RPMI7951 (cell line): ENCODE results near the gene ASCL1. TPM values are rescaled to one million over a fixed set of nuclear protein-coding genes. Genes with fewer than 3 reads are reported as not detected.

Experiments used
- DNase-seq: peaks from one replicate; pipeline ENCODE4 v3.0.0-alpha.2; 2012; ENCODE audit warnings: low read depth
- total RNA-seq: library from RNA; depleted of rRNA; stranded (reverse); fragments of >200 nt; shearing (Covaris generic); gene quantifications from 2 replicates; pipeline ENCODE4 v1.2.3, GENCODE V29; 2014; rRNA removed

Gene ASCL1
- not detected in 2 replicates for total RNA-seq

DNA sequence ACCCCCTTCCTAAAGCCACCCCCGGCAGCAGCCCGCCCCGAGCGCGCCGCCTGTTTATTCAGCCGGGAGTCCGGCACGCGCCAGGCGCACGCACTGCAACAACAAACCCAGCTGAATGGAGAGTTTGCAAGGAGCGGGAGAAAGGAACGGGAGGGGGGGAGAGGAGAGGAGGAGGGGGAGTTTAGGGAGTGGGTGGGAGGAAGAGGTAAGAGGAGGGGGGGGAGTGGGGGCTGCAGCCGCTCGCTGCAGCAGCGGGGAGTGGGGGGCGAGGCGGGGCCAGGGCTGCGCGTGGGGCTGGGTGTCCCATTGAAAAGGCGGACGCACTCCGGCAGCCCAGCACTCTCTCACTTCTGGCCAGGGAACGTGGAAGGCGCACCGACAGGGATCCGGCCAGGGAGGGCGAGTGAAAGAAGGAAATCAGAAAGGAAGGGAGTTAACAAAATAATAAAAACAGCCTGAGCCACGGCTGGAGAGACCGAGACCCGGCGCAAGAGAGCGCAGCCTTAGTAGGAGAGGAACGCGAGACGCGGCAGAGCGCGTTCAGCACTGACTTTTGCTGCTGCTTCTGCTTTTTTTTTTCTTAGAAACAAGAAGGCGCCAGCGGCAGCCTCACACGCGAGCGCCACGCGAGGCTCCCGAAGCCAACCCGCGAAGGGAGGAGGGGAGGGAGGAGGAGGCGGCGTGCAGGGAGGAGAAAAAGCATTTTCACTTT is at the start of gene ASCL1:
ASCL1 (plus strand) TSS at position 336 of the 712 bp plus-strand sequence. CDS start 571 bp downstream, outside the sequence.
- peak; percentile 3 for DNase-seq

DNA sequence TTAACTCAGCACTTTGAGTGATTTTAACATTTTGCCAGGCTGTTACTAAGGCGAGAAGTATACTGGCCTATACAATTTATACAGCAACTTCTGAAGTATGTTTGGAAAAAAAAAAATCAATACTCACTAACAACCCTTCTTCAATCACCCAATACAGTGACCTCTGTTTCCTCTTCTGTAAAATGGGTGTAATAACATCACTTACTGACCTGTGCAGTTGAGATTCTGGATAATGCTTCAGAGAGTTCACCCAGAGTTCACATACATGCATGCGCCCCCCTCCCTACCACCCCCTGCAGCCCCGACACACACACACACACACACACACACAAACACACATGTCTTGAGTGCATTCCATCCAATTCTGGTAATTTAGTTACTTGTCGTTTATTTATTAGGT is 49.6 kb upstream of the ASCL1 start:
- no peak for DNase-seq

- no peak for DNase-seq
These were observed 47.3 kb upstream of the ASCL1 start for GRCh38 chr12:102910137-102910536.

DNA sequence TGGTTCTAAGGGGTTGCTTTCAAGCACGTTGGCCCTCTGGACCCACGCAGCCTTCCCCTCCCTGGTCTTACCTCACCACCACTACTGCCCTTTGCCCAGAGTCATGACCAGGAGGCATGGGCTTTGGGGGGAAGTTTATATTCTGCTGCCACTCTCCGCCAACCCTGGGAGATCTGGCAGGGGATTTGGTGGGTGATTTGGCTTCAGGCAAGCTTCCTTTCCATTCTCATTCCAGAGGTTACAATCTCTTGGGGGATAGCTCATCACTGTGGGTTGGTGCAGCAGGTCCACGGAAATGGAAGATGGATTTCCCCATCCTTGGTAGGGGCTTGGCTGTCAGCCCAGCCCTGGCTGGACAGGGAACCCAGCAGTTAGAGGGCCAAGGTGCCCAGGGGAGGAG is 46.7 kb upstream of the ASCL1 start:
- no peak for DNase-seq

- no peak for DNase-seq
These were observed 46.2 kb upstream of the ASCL1 start for GRCh38 chr12:102911320-102911719.

GRCh38 chr12:102912258-102912657 is 45.2 kb upstream of the ASCL1 start:
- no peak for DNase-seq

DNA sequence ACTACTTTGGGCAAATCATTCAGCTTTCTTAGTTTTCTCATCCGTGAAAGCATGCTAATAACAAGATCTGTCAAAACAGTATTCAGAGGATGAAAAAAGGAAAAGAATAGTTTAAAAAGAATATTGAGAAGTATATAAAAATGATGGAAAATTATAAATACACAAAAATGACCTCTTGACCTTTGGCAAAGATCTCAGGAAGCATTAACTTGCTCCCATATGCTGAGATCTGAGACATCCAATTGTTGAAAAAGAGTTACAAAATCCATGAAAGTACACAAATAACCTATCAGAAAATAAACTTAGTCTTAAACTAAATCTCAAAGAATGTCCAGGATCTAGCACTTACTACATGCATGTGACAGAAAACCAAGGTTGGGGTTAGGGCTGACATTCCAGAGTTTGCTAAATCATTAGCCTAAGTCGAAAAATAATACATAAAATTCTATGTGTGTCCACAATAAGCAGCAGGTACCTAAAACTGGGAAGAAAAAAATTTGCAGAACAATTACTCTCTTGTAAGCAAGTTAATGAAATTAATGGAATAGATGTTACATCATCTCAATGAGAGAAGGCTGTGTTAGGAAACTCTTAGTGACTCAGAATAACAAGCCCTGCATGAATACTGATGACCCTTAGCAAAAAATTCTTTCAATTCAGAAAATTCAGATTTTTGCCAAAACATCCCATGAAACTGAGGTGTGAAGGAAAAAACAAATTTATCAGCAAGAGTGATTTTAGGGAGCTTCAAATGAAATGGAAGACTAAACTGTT is 43.8 kb upstream of the ASCL1 start:
- DNase-seq = no peak

DNA sequence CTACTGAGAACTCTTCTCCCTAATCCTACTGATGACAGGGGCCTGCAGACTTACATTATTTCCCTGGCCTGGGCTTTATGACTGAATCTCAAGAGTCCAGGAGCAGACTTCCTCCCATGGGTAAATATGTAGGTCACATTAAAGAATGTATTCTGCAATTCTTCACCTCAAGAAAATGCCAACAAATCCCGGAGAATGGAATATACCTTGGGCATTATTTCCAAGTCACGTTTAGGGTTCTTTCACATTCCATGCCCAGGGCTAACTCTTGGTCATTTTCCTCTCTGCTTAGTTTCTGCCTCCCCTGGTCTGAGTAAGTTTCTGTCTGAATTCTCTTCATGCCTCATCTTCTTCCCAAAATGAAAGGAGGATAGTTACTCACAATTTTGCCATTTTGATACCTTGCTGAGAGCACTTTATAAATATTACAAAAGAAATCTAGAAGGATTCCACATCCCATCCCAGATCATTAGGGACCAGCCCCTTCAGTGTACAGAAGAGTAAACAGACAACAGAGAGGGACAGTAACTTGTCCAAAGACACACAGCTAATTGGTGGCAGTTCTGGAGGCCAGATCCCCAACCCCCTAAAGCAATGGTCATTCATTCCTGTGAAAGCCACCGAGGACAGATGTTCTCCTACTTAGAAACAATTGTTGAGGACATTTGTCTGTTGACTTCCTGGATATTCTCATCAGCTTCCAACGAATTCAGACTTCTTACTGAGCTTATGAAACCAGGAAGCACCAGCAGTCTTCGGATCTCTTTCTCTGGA is 41.0 kb upstream of the ASCL1 start:
- no peak for DNase-seq

GRCh38 chr12:102917026-102917787 is 40.3 kb upstream of the ASCL1 start, which contains the start of gene PAH:
PAH (minus strand) TSS chr12:102917244; CDS start chr12:102917130, 114 bp downstream.
- DNase-seq = no peak

DNA sequence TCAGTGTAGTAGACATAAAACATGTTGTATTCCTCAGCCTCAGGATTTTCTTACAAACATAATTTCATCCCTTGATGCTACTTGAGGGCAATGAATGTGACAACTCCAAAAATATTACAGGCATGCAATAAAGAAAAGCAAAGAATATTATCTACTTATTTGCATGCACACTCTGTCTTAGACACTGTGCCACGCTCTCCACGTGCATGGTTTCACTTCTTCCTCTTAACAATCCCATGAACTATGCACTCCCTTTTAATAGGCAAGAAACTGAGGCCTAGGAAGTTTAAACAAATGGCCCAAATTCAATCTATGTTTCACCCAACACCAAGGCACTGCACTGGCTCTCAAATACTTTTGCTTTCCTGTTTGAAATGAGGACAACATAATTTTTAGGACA is 38.6 kb upstream of the ASCL1 start:
- no peak for DNase-seq

- DNase-seq = no peak
These were observed 37.2 kb upstream of the ASCL1 start for GRCh38 chr12:102920271-102920670.

- no peak for DNase-seq
These were observed 36.2 kb upstream of the ASCL1 start for GRCh38 chr12:102921240-102921639.

DNA sequence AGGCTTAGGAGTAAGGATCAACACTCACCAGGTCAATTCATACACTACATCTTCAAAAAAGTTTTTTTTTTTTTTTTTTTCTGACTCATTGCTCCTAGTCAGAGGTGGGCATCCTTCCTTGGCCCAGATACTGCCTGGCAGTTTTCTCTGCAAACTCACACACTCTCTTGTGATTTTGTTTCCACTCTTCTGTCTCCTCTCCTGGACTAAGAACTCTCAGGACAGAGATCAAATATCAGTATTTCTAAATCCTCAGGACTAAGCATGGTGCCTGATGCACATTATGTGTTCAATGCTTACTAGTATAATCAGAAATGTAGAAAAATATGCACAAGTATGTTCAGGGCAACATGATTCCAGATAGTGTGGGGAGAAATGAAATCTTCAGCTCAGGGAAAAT is 30.3 kb upstream of the ASCL1 start:
- DNase-seq = no peak

GRCh38 chr12:102933168-102933567 is 24.3 kb upstream of the ASCL1 start:
- DNase-seq = no peak

DNA sequence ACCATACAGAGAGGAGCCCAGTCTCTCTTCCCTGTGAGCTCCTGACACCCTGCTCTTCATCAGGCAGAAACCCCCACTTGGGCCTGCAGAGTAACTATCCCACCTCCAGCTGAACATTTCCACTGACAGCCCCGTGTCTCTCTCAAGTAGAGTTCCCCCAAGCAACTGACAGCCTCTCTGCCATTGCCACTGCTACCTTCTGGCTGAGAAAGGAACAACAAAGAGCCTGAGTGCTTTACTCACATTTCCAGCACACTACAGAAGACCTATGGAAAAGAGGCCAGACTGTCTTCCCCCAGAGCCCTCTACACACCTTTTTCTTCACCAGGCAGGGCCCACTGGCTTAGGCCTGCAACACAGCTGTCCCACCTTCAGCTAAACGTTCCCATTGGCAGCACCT is 18.4 kb upstream of the ASCL1 start:
- no peak for DNase-seq

DNA sequence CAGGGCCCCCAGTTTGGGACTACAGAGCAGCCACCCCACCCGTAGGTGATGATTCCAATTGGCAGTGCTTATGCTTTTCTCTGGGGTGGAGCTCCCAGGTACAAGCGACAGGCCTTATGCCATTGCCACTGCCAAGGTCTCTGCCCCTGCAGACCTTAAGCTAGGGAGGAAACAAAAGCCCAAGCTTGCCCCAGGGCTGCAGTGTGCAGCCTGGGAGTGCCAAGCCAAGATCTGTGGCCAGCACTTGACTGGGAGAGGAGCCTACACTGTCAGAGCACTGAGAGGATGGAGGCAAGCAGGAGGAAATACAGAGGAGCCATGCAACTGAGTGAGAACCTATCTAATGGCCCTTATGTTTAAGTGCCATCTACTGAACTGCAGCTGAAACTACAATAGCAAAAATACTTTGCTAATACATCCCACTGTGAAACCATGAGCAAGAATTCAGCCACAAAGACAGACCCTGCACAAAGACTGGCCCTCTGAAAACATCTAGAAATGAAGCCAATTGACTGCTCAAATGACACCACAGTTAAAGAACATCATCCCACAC is 17.7 kb upstream of the ASCL1 start:
- DNase-seq = no peak

DNA sequence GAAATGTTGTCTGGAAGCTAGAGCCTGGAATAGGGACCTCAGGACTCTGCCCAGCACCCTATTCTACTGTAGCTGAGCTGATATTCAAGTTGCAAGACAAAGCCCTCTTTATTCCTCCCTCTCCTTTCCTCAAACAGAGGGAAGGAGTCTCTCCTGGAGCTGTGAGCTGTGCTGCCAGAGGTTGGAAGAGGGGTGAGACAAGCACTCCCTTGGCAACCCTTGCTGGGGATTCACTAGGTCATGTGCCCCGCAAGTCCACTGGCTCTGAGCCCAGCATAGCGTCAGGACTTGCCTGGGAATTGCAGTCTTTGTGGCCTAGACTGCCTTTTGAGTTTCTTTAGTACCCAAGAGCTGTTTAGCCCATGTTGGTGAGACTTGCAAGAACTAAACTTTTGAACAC is 11.4 kb upstream of the ASCL1 start:
- no peak for DNase-seq

DNA sequence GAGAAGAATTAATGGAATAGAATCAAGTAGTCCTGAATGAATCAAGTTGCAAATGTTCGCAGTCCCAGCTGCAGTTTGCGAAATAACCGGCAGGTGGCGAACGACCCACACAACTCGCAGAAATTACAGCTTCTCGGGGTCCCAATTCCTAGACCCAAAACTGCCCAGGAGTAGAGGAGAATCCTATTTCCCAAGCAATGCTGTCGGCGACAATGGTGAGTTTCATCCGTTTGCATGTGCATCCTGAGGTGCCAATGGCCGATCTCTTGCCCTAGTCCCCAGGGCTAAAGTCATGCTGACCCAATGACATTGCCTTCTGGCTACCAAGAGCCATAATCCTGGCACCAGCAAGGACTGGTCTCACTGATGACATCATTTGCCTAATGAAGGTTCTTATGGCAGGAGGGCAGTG is 8.5 kb upstream of the ASCL1 start:
- peak; percentile 14 for DNase-seq

DNA sequence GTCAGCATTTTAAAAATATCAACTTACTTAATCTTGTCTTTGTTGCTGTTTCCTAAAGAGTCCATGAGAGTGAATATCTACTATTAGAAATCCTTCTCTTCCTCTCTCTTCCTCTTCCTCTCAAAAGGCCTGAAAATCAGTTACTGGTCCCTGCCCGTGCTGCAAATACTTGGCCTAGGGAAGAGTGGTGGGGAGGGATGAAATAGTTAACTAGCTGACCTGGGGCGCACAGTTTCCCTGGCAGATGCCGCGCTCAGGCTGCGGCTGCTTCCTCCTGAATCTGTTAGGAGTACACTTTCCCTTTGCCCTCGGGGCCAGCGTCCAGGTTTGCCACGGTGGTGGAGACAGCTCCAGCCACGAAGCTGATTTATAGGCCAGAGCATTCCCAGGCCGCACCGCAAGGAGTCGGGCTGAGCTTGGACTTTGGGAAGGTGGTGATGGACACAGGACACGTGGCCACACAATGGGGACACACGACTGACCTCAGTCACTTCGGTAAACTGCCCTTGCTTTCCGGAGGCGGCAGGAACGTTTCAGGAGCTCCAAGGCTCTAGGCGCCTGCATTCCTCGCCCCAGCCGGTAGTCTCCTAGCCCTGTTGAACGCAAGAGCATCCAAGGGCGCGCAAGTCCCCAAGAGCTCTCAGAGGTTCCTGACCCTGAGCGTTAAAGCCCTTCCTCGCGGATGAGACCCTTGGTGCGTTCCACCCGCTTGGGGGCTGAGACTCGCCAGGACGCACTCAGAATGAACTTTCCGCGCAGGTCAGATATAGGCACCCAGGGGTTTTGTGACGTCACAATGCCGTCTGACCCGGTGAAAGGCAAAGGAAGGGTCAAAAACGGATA is 7.1 kb upstream of the ASCL1 start:
- DNase-seq = peak; percentile 1

- no peak for DNase-seq
These were observed 6.4 kb upstream of the ASCL1 start for GRCh38 chr12:102950950-102951619.
